AG04450 (cell line): ENCODE measurements around the gene SREK1IP1. TPM values are rescaled to one million over a fixed set of nuclear protein-coding genes. Genes with fewer than 3 reads are reported as not detected.
"Not testable (repeated sequence)": the region's sequence is repeated elsewhere in the genome, so short reads cannot be mapped to it uniquely, and the experiment has no call there.

Experiments used
- CTCF ChIA-PET: fragments of 300-600, 350-600 bp; formaldehyde crosslinking; extraction: SDS; loops from one replicate; lab custom pipeline; 2022; ENCODE audit warnings: antibody characterized with exemption, inconsistent platforms; lab: Charles Lee
- POLR2A ChIA-PET: fragments of 350-600 bp; formaldehyde crosslinking; extraction: SDS; loops from one replicate; lab custom pipeline; 2021; ENCODE audit warnings: antibody characterized with exemption, inconsistent platforms; lab: Yijun Ruan, JAX
- DNase-seq: peaks from one replicate; pipeline ENCODE4 v3.0.0-alpha.2; 2011; ENCODE audit warnings: low read depth, low spot score
- H3K27ac ChIP-seq: one replicate; pipeline ENCODE4 v1.5.1; 2012; ENCODE audit warnings: low read depth, low read length, control low read depth
- H3K27me3 ChIP-seq: one replicate; pipeline ENCODE4 v1.6.0; 2012; ENCODE audit warnings: low read length; ENCODE audit not compliant: control insufficient read depth, insufficient read depth
- H3K4me3 ChIP-seq: 2 replicates; pipeline ENCODE4 v1.5.1; 2011; ENCODE audit warnings: mild to moderate bottlenecking, low read depth, low read length, control low read depth
- H3K9me3 ChIP-seq: 2 replicates; pipeline ENCODE4 v1.5.1; 2012; ENCODE audit warnings: low read length; ENCODE audit not compliant: control insufficient read depth, insufficient read depth
- polyA plus RNA-seq: library from polyadenylated mRNA; depleted of rRNA; stranded (reverse); fragments of >200 nt; gene quantifications from 2 replicates; pipeline ENCODE4 v1.2.3, GENCODE V29; 2011
- TF ChIP-seq, protein P1 (sequence below): IDR thresholded peaks from 2 replicates; pipeline ENCODE4 v1.5.1; 2011; ENCODE audit warnings: low read depth, low read length, control low read depth, inconsistent platforms

The SREK1IP1 gene
- polyA plus RNA-seq, 1 experiment: 3.8 TPM

- Histone ChIP-seq H3K9me3 (no peaks in the 10 kb centered on the region), H3K27me3 (no peaks in the 10 kb centered on the region), H3K4me3 (no peak overlapping the region), H3K27ac (no peak overlapping the region)
- POLR2A ChIA-PET: no interaction called here
- TF ChIP-seq, protein P1, sequence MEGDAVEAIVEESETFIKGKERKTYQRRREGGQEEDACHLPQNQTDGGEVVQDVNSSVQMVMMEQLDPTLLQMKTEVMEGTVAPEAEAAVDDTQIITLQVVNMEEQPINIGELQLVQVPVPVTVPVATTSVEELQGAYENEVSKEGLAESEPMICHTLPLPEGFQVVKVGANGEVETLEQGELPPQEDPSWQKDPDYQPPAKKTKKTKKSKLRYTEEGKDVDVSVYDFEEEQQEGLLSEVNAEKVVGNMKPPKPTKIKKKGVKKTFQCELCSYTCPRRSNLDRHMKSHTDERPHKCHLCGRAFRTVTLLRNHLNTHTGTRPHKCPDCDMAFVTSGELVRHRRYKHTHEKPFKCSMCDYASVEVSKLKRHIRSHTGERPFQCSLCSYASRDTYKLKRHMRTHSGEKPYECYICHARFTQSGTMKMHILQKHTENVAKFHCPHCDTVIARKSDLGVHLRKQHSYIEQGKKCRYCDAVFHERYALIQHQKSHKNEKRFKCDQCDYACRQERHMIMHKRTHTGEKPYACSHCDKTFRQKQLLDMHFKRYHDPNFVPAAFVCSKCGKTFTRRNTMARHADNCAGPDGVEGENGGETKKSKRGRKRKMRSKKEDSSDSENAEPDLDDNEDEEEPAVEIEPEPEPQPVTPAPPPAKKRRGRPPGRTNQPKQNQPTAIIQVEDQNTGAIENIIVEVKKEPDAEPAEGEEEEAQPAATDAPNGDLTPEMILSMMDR: no peak
- CTCF ChIA-PET: no interaction called here
- no peak for DNase-seq
These were observed 61.3 kb downstream of the SREK1IP1 start for GRCh38 chr5:64707191-64707590.

DNA sequence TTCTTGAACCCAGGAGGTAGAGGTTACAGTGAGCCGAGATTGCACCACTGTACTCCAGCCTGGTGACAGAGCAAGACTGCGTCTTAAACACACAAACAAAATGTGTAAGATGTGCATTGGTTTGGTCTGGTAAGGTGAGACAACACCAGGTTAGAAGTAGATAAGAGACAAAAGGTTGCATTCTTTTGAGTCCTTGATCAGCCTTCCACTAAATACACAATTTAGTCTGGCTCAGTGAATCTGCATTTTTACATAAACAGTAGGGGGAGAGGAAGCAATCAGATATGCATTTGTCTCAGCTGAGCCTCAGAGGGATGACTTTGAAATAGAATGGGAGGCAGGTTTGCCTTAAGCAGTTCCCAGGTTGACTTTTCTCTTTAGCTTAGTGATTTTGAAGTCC is 62.4 kb downstream of the SREK1IP1 start:
- H3K27ac ChIP-seq, CTCF ChIA-PET, POLR2A ChIA-PET, H3K27me3 ChIP-seq, DNase-seq, H3K9me3 ChIP-seq, H3K4me3 ChIP-seq: not testable (repeated sequence)

DNA sequence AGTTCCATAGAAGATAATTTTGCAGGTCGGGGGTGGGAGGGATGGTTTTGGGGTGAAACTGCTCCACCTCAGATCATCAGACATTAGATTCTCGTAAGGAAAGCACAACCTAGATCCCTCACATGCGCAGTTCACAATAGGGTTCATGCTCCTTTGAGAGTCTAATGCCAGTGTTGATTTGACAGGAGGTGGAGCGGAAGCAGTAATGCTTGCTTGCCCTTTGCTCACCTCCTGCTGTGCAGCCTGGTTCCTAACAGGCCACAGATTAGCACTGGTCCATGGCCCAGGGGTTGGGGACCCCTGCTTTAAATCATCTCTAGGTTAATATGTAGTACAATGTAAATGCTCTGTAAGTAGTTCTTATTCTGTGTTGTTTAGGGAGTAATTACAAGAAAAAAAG is 67.7 kb downstream of the SREK1IP1 start:
- CTCF ChIA-PET: no interaction called here
- Histone ChIP-seq H3K27me3 (peaks cover 2% of the 10 kb centered on the region), H3K9me3 (no peaks in the 10 kb centered on the region), H3K27ac (no peak overlapping the region), H3K4me3 (no peak overlapping the region)
- POLR2A ChIA-PET: no interaction called here
- TF ChIP-seq, protein P1: no peak
- DNase-seq: no peak

DNA sequence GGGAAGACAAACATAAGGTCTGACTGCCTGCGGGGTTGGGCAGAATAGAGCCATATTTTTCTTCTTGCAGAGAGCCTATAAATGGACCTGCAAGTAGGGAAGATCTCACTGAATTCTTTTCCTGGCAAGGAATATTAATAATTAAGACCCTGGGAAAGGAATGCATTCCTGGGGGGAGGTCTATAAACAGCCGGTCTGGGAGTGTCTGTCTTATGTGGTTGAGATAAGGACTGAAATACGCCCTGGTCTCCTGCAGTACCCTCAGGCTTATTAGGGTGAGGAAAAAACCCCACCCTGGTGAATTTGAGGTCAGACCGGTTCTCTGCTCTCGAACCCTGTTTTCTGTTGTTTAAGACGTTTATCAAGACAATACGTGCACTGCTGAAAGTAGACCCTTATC is 72.1 kb downstream of the SREK1IP1 start:
- H3K27ac ChIP-seq, H3K4me3 ChIP-seq, H3K9me3 ChIP-seq, POLR2A ChIA-PET, CTCF ChIA-PET, DNase-seq: not testable (repeated sequence)
- H3K27me3 ChIP-seq: peaks cover 13% of the 10 kb centered on the region

DNA sequence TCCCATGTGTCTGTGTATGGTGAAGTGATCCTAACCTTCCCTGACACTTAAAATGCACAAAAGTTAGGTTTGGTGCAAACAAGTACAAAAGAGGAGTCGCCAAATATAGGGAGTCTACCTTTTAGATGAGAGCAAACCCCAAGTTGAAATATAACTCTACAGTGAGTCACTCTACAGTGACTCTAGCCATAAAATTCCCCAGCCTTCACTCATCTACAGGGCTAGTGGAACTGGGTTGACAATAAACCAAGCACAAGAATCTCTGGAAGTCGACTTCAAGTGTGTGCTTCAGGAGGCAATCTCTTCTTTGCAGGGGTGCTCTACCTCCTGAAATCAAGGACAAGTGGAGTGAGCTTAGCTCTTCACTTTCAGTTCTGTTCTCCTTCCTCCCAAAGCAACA is 74.9 kb downstream of the SREK1IP1 start:
- no peak overlapping the region for H3K4me3 ChIP-seq
- peaks cover 38% of the 10 kb centered on the region for H3K27me3 ChIP-seq
- no peak for DNase-seq
- ChIA-PET POLR2A (no interaction called here), CTCF (no interaction called here)
- H3K9me3 ChIP-seq: no peaks in the 10 kb centered on the region; the same call in 1 of the 2 replicates
- no peak overlapping the region for H3K27ac ChIP-seq
- TF ChIP-seq, protein P1: no peak

DNA sequence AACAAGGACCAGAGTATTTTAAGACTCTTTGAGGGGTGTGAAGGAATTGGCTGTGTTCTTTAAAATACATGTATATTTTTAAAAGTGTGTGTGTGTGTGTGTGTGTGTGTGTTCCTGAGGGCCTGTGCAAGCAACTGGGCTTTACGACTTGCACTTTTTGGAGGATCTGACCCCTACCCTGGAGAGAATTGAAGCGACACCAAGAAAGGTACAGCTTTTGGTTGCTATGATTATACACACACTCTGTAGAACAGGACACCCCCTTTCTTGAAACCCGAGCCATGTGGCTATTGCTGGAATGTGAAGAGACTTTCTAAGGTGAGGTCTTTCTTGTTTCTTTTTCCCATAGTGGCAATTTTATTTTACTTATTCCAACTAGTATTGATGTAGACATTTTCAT is 77.2 kb downstream of the SREK1IP1 start:
- Histone ChIP-seq H3K9me3 (no peaks in the 10 kb centered on the region; the same call in 1 of the 2 replicates), H3K4me3 (no peak overlapping the region), H3K27me3 (peaks cover 49% of the 10 kb centered on the region), H3K27ac (no peak overlapping the region)
- CTCF ChIA-PET: no interaction called here
- TF ChIP-seq, protein P1: no peak
- POLR2A ChIA-PET: no interaction called here
- no peak for DNase-seq
